Measurements from ENCODE around the gene SH2D3A. TPM values are rescaled to one million over a fixed set of nuclear protein-coding genes. Genes with fewer than 3 reads are reported as not detected.

SH2D3A gene
- total RNA-seq, 1 experiment from 2014 or later: 75.7 TPM

- Histone ChIP-seq H3K4me3 (replicated peaks in 1 of 2; ENCODE audit: low read depth in 1 of 2, low read length in 2 of 2) (no peak overlapping the region), H2AFZ (ENCODE audit: low read depth, low read length, poor library complexity, severe bottlenecking) (no peak overlapping the region), H3K27ac (ENCODE audit: low read depth, low read length) (no peak overlapping the region), H4K20me1 (ENCODE audit: insufficient read depth) (no peaks in the 10 kb centered on the region), H3K4me2 (ENCODE audit: low read length) (no peak overlapping the region), H3K9ac (ENCODE audit: low read length) (no peak overlapping the region), H3K4me1 (ENCODE audit: control insufficient read depth in 1 of 2, insufficient read depth in 2 of 2, low read length in 2 of 2) (peaks cover 2 to 17% of the 10 kb centered on the region in 2 experiments; a peak in 2 of 4 replicates), H3K79me2 (ENCODE audit: insufficient read depth, low read length) (no peaks in the 10 kb centered on the region), H3K9me3 (ENCODE audit: control insufficient read depth in 1 of 2, insufficient read depth in 1 of 2, low read depth in 1 of 2, low read length in 2 of 2) (no peaks in the 10 kb centered on the region), H3K27me3 (ENCODE audit: insufficient read depth, low read length) (no peaks in the 10 kb centered on the region), H3K36me3 (ENCODE audit: control insufficient read depth in 1 of 2, insufficient read depth in 2 of 2, low read length in 2 of 2) (no peaks in the 10 kb centered on the region), H3K9me2 (ENCODE audit: insufficient read depth) (no peaks in the 10 kb centered on the region)
- intact Hi-C loops (cut with micrococcal nuclease): no loop called here
- RAD21 ChIA-PET (ENCODE audit: low non-redundant PET in 1 of 2, low total read pairs in 2 of 2, uncharacterized antibody in 2 of 2, unreplicated experiment in 2 of 2): interaction anchor here in 1 of 2 experiments (0.7 kb wide), 1 partner anchor 731 kb away, joined by 3 read pairs; no protein-coding TSS in a partner anchor
- no TSS peak for BruUV-seq (replicated peaks)
- no peak for TF ChIP-seq TCF7L2 (IDR thresholded peaks at IDR 0.05; ENCODE audit: borderline replicate concordance, extremely low read depth, insufficient read depth, insufficient read length)
- ATAC-seq (no peak), DNase-seq (ENCODE audit: low read depth, low spot score) (no peak)
- POLR2A ChIA-PET: no interaction called here
- CTCF ChIA-PET: interaction anchor here (1.1 kb wide), 1 partner anchor 18 kb away, joined by 3 read pairs; no protein-coding TSS in a partner anchor
These were observed 52.3 kb downstream of the SH2D3A start for GRCh38 chr19:6714749-6715555.

GRCh38 chr19:6713773-6714692, 53.2 kb downstream of the SH2D3A start:
- no peak for ATAC-seq
- Histone ChIP-seq H3K9me3 (ENCODE audit: control insufficient read depth in 1 of 2, insufficient read depth in 1 of 2, low read depth in 1 of 2, low read length in 2 of 2) (no peaks in the 10 kb centered on the region), H3K36me3 (ENCODE audit: control insufficient read depth in 1 of 2, insufficient read depth in 2 of 2, low read length in 2 of 2) (no peaks in the 10 kb centered on the region), H3K9ac (ENCODE audit: low read length) (no peak overlapping the region), H2AFZ (ENCODE audit: low read depth, low read length, poor library complexity, severe bottlenecking) (no peak overlapping the region), H3K4me3 (replicated peaks in 1 of 2; ENCODE audit: low read depth in 1 of 2, low read length in 2 of 2) (no peak overlapping the region), H3K27ac (ENCODE audit: low read depth, low read length) (no peak overlapping the region), H3K79me2 (ENCODE audit: insufficient read depth, low read length) (no peaks in the 10 kb centered on the region), H3K4me2 (ENCODE audit: low read length) (no peak overlapping the region), H3K9me2 (ENCODE audit: insufficient read depth) (no peaks in the 10 kb centered on the region), H3K27me3 (ENCODE audit: insufficient read depth, low read length) (no peaks in the 10 kb centered on the region; the same call in 1 of the 2 replicates), H4K20me1 (ENCODE audit: insufficient read depth) (no peaks in the 10 kb centered on the region), H3K4me1 (ENCODE audit: control insufficient read depth in 1 of 2, insufficient read depth in 2 of 2, low read length in 2 of 2) (peaks cover 2 to 14% of the 10 kb centered on the region in 2 experiments; a peak in 2 of 4 replicates)
- intact Hi-C loops (cut with micrococcal nuclease): no loop called here
- BruUV-seq (replicated peaks): no TSS peak
- CTCF ChIA-PET: no interaction called here
- RAD21 ChIA-PET (ENCODE audit: low non-redundant PET in 1 of 2, low total read pairs in 2 of 2, uncharacterized antibody in 2 of 2, unreplicated experiment in 2 of 2): no interaction called here
- no peak for TF ChIP-seq SP1 (IDR thresholded peaks at IDR 0.05; ENCODE audit: low read depth)
- no peak for TF ChIP-seq CTCF (IDR thresholded peaks at IDR 0.05 in 2 of 3, conservative IDR thresholded peaks at IDR 0.05 in 1 of 3; ENCODE audit: borderline replicate concordance in 1 of 3, insufficient read depth in 1 of 3, low read depth in 2 of 3, low read length in 2 of 3)
- no peak for TF ChIP-seq ZNF274 (IDR thresholded peaks at IDR 0.05; ENCODE audit: low read depth, low read length)
- TF ChIP-seq EZH2phosphoT487 (IDR thresholded peaks at IDR 0.05; ENCODE audit: borderline replicate concordance): no peak
- TF ChIP-seq EZH2 (IDR thresholded peaks at IDR 0.05): no peak
- no peak for TF ChIP-seq POLR2AphosphoS5 (IDR thresholded peaks at IDR 0.05; ENCODE audit: low read depth, low read length)
- TF ChIP-seq TCF7L2 (IDR thresholded peaks at IDR 0.05; ENCODE audit: borderline replicate concordance, extremely low read depth, insufficient read depth, insufficient read length): no peak
- TF ChIP-seq YY1 (IDR thresholded peaks at IDR 0.05; ENCODE audit: extremely low read depth, insufficient replicate concordance, low read depth, low read length): no peak
- no peak for TF ChIP-seq ATF3 (IDR thresholded peaks at IDR 0.05)
- no peak for TF ChIP-seq CEBPB (IDR thresholded peaks at IDR 0.05; ENCODE audit: low read depth)
- no peak for TF ChIP-seq SRF (IDR thresholded peaks at IDR 0.05; ENCODE audit: low read depth)
- no peak for TF ChIP-seq MAX (IDR thresholded peaks at IDR 0.05)
- TF ChIP-seq RAD21 (IDR thresholded peaks at IDR 0.05; ENCODE audit: low read depth): no peak
- TF ChIP-seq ELF1 (IDR thresholded peaks at IDR 0.05; ENCODE audit: borderline replicate concordance, low read depth): no peak
- POLR2A ChIA-PET: no interaction called here
- DNase-seq (ENCODE audit: low read depth, low spot score): no peak

All from HCT116 (cell line).